ENCODE data around the gene CD40.

CD40 gene

DNA sequence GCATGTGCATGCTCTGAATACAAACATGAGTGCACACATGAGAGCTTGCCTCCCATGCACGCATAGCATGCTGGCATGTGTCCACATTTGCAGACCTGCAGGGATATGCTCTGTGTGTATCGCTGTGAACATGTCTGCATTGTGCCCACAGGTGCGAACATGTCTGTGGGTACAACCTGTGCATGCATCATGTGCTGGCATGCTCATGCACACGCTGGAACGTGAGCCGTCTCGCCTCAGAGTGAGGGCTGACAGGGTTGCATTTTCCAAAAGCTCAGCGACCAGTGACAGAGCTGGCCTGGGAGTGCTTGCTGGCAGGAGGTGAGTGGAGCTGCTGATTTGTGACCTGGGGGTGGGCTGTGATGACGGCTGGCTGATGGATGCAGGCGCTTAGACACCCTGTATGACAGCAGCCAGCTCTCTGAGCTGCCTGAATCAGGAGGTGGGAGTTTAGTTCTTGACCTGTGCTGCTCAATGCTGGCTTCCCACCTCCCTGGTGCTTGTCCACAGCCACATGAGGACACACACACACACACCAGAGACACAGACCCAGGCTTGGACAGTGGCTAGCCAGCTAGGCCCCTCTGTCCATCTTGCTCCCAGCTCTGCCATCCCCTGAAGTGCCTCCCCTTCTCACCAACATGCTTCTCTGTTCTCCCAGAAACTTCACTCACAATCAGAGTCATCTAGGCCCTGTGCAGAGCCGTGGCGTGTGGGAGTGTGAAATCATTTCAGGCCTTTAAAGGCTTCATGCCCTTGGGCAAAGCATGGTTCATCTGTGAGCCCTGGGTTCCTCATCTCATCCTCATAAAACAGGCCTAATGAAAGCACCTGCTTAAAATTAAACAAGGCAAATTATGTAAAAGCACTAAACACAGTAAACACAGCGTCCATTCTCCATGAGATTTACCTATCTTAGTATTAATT is 51.4 kb downstream of the CD40 start:
- peaks cover 14% of the 10 kb centered on the region for H3K27me3 ChIP-seq (ENCODE audit: insufficient read depth, low read length)
- no peaks in the 10 kb centered on the region for H3K4me1 ChIP-seq (ENCODE audit: insufficient read depth, low read length)
- H3K9me3 ChIP-seq (ENCODE audit: low read length) = no peaks in the 10 kb centered on the region
- no peak overlapping the region for H2AFZ ChIP-seq (ENCODE audit: low read depth, low read length)
- no peak overlapping the region for H3K4me3 ChIP-seq (ENCODE audit: low read length)
- H3K36me3 ChIP-seq (ENCODE audit: insufficient read depth, low read length) = no peaks in the 10 kb centered on the region

DNA sequence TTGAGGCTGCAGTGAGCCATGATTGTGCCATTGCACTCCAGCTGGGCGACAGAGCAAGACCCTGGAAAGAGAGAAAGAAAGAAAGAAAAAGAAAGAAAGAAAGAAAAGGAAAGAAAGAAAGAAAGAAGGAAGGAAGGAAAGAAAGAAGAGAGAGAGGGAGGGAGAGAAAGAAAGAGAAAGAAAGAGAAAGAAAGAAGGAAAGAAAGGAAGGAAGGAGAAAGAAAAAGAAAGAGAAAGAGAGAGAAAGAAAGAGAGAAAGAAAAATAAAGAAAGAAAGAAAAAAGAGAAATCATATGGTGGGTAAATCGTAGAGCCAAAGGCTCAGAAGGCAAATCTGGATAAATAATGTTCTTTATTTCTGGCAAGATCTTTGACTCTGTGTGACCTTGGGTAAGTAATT is 53.4 kb downstream of the CD40 start:
- Histone ChIP-seq H3K4me1 (ENCODE audit: insufficient read depth, low read length) (no peaks in the 10 kb centered on the region), H2AFZ (ENCODE audit: low read depth, low read length) (no peak overlapping the region), H3K9me3 (ENCODE audit: low read length) (no peaks in the 10 kb centered on the region), H3K4me3 (ENCODE audit: low read length) (no peak overlapping the region), H3K36me3 (ENCODE audit: insufficient read depth, low read length) (no peaks in the 10 kb centered on the region), H3K27me3 (ENCODE audit: insufficient read depth, low read length) (peaks cover 24% of the 10 kb centered on the region)

GRCh38 chr20:46171909-46172308 is 53.8 kb downstream of the CD40 start:
- peaks cover 25% of the 10 kb centered on the region for H3K27me3 ChIP-seq (ENCODE audit: insufficient read depth, low read length)
- no peaks in the 10 kb centered on the region for H3K36me3 ChIP-seq (ENCODE audit: insufficient read depth, low read length)
- no peak overlapping the region for H2AFZ ChIP-seq (ENCODE audit: low read depth, low read length)
- H3K9me3 ChIP-seq (ENCODE audit: low read length) = no peaks in the 10 kb centered on the region
- H3K4me3 ChIP-seq (ENCODE audit: low read length) = no peak overlapping the region
- H3K4me1 ChIP-seq (ENCODE audit: insufficient read depth, low read length) = no peaks in the 10 kb centered on the region

DNA sequence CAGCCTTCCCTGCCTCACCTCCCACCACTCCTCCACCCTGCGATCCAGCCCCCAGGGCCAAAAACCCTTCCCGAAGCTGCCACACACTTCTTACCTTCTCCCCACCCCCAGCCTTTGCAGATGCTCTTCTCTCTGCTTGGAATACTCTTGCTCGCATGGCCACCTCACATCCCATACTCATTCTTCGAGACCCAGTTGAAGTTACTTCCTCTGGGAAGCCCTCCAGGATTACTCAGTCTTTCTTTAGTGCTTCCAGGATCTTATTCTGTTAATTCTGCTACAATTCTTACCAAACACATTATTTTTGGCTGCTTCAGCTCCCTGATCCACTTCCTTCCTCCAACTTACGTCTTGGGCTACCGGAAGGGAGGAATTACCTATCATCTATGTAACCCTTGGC is 54.3 kb downstream of the CD40 start:
- Histone ChIP-seq H2AFZ (ENCODE audit: low read depth, low read length) (no peak overlapping the region), H3K36me3 (ENCODE audit: insufficient read depth, low read length) (no peaks in the 10 kb centered on the region), H3K4me3 (ENCODE audit: low read length) (no peak overlapping the region), H3K27me3 (ENCODE audit: insufficient read depth, low read length) (peaks cover 25% of the 10 kb centered on the region), H3K9me3 (ENCODE audit: low read length) (no peaks in the 10 kb centered on the region), H3K4me1 (ENCODE audit: insufficient read depth, low read length) (no peaks in the 10 kb centered on the region)

GRCh38 chr20:46172961-46173536 is 54.9 kb downstream of the CD40 start:
- H3K27me3 ChIP-seq (ENCODE audit: insufficient read depth, low read length) = peaks cover 31% of the 10 kb centered on the region
- H3K9me3 ChIP-seq (ENCODE audit: low read length) = no peaks in the 10 kb centered on the region
- H2AFZ ChIP-seq (ENCODE audit: low read depth, low read length) = no peak overlapping the region
- no peaks in the 10 kb centered on the region for H3K4me1 ChIP-seq (ENCODE audit: insufficient read depth, low read length)
- H3K36me3 ChIP-seq (ENCODE audit: insufficient read depth, low read length) = no peaks in the 10 kb centered on the region
- H3K4me3 ChIP-seq (ENCODE audit: low read length) = no peak overlapping the region

DNA sequence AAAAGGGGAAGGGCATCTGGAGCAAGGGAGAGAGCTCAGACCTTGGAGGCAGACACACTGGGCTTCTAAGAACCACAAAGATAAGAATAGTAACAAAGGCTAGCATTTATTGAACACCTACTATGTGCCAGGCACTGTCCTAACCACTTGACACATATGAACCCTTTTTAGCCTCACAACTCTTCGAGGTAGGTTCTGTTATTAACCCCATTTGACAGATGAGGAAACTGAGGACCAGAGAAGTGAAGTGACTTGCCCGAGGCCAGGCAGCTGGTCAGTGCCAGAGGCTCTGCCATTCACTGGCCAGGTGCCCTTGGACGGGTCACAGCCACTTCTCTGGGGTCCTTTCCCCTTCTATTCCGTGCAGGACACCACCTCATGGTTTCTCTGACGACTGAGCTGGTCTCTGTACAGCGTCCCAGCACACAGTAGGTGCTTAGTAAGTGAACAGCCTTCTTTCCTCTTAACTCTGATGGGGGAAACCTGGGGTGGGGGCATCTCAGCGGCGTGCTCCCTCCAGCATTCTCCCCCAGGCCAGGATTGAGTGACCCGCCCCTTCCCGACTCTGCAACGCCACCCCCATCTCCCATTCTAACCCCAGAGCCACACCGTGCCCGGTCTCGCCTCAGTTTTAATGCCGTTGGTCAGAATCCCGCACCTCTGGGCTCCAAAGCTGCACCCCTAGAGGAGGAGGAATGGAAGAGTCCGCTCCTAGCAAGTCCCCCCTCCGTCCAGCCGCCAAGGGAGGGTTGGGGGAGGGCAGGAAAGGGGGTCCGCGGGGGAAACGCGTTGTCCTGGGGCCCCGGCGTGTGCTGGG is 55.7 kb downstream of the CD40 start:
- Histone ChIP-seq H3K36me3 (ENCODE audit: insufficient read depth, low read length) (no peaks in the 10 kb centered on the region), H3K4me1 (ENCODE audit: insufficient read depth, low read length) (no peaks in the 10 kb centered on the region), H3K27me3 (ENCODE audit: insufficient read depth, low read length) (peaks cover 32% of the 10 kb centered on the region), H3K4me3 (ENCODE audit: low read length) (no peak overlapping the region), H3K9me3 (ENCODE audit: low read length) (no peaks in the 10 kb centered on the region), H2AFZ (ENCODE audit: low read depth, low read length) (no peak overlapping the region)

DNA sequence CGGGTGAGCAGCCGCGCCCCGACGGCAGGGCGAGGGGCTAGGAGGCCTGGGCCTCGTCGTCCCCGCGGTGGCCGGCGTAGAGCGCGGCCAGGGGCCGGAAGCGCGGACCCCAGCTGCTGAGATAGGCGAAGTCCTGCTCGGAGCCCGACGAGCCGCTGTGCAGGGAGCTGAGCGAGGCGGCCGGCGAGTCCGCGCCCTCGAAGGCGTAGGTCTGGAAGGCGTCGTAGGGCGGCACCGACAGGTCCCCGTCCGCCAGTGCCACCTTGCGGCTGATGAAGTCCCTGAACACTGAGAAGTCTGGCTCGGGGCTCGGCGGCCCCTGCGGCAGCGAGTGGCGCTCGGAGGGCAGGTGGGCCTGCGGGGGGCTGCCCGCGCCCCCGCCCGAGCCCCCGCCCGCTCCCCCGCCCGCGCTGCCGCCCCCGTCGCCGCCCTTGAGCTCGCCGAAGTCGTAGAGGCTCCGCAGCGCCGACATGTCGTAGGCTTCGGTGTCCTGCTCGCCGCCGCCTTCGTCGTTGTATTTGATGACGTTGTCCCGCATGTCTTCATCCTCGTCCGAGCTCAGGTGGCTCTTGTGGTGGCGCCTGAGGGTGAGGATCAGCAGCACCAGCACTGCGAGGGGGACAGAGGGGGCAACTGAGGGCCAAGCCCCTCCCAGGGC is 56.5 kb downstream of the CD40 start:
- H3K4me3 ChIP-seq (ENCODE audit: low read length) = no peak overlapping the region
- H3K9me3 ChIP-seq (ENCODE audit: low read length) = no peaks in the 10 kb centered on the region
- H3K27me3 ChIP-seq (ENCODE audit: insufficient read depth, low read length) = peaks cover 38% of the 10 kb centered on the region
- H3K4me1 ChIP-seq (ENCODE audit: insufficient read depth, low read length) = no peaks in the 10 kb centered on the region
- no peak overlapping the region for H2AFZ ChIP-seq (ENCODE audit: low read depth, low read length)
- no peaks in the 10 kb centered on the region for H3K36me3 ChIP-seq (ENCODE audit: insufficient read depth, low read length)

DNA sequence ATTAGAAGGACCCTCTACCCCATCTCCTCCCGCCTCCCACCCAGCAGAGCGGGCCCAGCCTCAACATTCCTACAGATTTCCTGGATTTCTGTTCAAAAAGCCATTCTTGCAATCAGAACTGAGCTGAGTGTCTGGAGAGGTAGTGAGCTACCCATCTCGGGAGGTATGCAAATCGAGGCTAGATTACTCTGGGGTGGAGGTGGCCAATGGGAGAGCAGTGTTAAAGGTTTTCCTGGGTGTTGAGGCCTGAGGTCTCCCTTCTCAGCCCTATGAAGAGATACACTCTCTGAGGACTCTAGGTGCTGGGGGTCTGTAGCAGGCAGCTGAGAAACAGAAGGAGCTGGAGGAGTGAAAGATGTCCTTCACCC is 57.0 kb downstream of the CD40 start:
- no peak overlapping the region for H2AFZ ChIP-seq (ENCODE audit: low read depth, low read length)
- no peaks in the 10 kb centered on the region for H3K36me3 ChIP-seq (ENCODE audit: insufficient read depth, low read length)
- no peak overlapping the region for H3K4me3 ChIP-seq (ENCODE audit: low read length)
- no peaks in the 10 kb centered on the region for H3K4me1 ChIP-seq (ENCODE audit: insufficient read depth, low read length)
- H3K27me3 ChIP-seq (ENCODE audit: insufficient read depth, low read length) = peaks cover 43% of the 10 kb centered on the region
- H3K9me3 ChIP-seq (ENCODE audit: low read length) = no peaks in the 10 kb centered on the region

- Histone ChIP-seq H3K4me1 (ENCODE audit: insufficient read depth, low read length) (no peaks in the 10 kb centered on the region), H2AFZ (ENCODE audit: low read depth, low read length) (no peak overlapping the region), H3K9me3 (ENCODE audit: low read length) (no peaks in the 10 kb centered on the region), H3K27me3 (ENCODE audit: insufficient read depth, low read length) (peaks cover 52% of the 10 kb centered on the region), H3K4me3 (ENCODE audit: low read length) (no peak overlapping the region), H3K36me3 (ENCODE audit: insufficient read depth, low read length) (no peaks in the 10 kb centered on the region)
These were observed 58.7 kb downstream of the CD40 start for GRCh38 chr20:46176739-46177378.

DNA sequence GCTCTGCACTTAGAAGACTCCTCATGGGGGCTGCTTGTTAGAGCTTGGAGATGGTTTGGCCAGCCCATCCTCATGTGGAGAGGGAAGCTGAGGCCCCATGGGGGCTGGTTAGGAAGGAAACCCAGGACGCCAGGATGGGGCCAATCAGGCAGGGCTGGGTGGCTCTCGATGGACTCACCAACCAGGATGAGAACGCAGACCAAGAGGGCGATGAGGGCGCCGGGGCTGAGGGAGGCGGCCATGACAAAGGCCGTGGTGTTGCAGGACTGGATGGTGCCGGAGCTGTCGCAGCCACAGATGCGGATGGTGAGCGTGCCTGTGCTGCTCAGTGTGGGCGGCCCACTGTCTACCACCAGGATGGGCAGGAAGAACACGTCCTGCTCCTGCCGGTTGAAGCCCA is 59.7 kb downstream of the CD40 start:
- Histone ChIP-seq H3K27me3 (ENCODE audit: insufficient read depth, low read length) (peaks cover 51% of the 10 kb centered on the region), H2AFZ (ENCODE audit: low read depth, low read length) (no peak overlapping the region), H3K9me3 (ENCODE audit: low read length) (no peaks in the 10 kb centered on the region), H3K36me3 (ENCODE audit: insufficient read depth, low read length) (no peaks in the 10 kb centered on the region), H3K4me3 (ENCODE audit: low read length) (no peak overlapping the region), H3K4me1 (ENCODE audit: insufficient read depth, low read length) (no peaks in the 10 kb centered on the region)

DNA sequence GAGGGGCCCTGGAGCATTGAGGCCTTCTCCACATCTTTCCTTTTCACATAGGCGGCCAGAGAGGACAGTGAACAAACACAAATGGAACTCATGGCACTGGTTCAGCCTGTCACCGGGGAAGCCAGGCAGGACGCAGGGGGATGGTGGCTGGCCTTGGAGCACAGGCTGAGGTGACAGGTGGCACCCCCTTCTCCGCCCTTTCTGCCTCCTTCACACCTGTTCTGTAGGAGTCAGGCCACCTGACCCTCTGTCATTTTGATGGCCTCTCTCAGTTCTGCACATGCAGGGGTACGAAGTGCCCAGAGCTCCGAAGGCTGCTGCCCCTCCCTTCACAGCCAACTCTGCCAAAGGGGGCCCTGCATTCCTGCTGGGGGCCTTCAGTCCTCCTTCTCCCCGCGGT is 60.8 kb downstream of the CD40 start:
- Histone ChIP-seq H3K9me3 (ENCODE audit: low read length) (no peaks in the 10 kb centered on the region), H3K4me3 (ENCODE audit: low read length) (no peak overlapping the region), H3K4me1 (ENCODE audit: insufficient read depth, low read length) (no peaks in the 10 kb centered on the region), H3K27me3 (ENCODE audit: insufficient read depth, low read length) (peaks cover 47% of the 10 kb centered on the region), H2AFZ (ENCODE audit: low read depth, low read length) (no peak overlapping the region), H3K36me3 (ENCODE audit: insufficient read depth, low read length) (no peaks in the 10 kb centered on the region)
